WERI-Rb-1 (cell line): ENCODE data around the gene RASL12.

Experiments used
- DNase-seq: peaks from one replicate; pipeline ENCODE4 v3.0.0-alpha.2; 2020
- H3K27ac ChIP-seq: fragments of 250-450 bp; sonication (Bioruptor Pico); 2 replicates; pipeline ENCODE4 v1.5.1; 2020; ENCODE audit warnings: mild to moderate bottlenecking, moderate library complexity
- H3K27me3 ChIP-seq: fragments of 250-450 bp; sonication (Bioruptor Pico); 2 replicates; pipeline ENCODE4 v1.5.1; 2021; ENCODE audit warnings: mild to moderate bottlenecking, low read depth, moderate library complexity; ENCODE audit not compliant: insufficient read depth, severe bottlenecking
- H3K36me3 ChIP-seq: fragments of 250-450 bp; sonication (Bioruptor Pico); 2 replicates; pipeline ENCODE4 v1.5.1; 2020; ENCODE audit warnings: mild to moderate bottlenecking, moderate library complexity
- H3K4me3 ChIP-seq: 2 replicates; pipeline ENCODE4 v1.5.1; 2011; ENCODE audit warnings: low read depth, mild to moderate bottlenecking, control low read depth, low read length
- H3K9me3 ChIP-seq: fragments of 250-450 bp; sonication (Bioruptor Pico); 2 replicates; pipeline ENCODE4 v1.5.1; 2021; ENCODE audit warnings: mild to moderate bottlenecking, moderate library complexity; ENCODE audit not compliant: severe bottlenecking
- CTCF ChIP-seq: IDR thresholded peaks from 2 replicates; pipeline ENCODE4 v1.5.1; 2011; ENCODE audit warnings: low read depth, mild to moderate bottlenecking, control low read depth, inconsistent platforms, low read length

RASL12 gene

DNA sequence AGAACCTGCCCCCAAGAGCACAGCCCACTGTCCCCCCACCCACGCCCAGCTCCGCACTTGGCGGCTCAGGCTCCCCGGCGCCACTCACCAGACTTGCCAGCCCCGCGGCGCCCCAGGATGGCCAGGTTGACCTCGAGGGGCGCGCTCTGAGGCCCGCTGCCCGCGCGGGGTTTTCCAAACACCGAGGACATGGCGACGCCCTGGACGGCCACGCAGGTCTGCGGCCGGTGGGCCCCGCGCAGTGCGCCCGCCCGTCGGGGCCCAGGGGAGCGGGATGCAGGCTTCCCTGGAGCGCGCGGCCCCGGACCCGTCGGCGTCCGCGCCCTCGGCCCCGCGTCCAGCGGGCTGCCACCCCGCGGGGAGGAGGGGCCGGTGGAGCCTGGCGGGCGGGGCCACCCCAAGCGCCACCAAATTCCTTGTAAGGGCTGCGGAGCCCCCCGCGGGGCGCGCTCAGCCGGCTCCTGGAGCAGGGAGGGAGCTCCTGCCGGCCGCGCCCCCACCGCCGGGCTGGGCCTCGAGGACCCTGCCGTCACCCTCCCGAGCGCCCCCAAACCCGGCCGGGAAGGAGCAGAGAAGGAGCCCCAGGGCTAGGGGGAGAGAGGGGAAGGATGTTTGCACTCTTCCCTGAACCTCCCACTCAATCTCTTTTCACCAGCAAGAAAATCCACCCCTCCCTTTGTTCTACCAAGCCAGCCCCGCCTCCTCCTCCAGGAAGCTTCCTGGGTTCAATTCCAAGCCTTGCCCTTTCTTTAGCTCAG, at the start of gene RASL12:
TSS of gene RASL12 (minus strand) at position 347 of the 758 bp plus-strand sequence. CDS start at position 191, 156 bp downstream.
- DNase-seq, result no peak
- no peak for TF ChIP-seq CTCF
- Histone ChIP-seq H3K4me3 (no peak within 1 kb of the TSS), H3K27me3 (no peaks in the 10 kb centered on the region), H3K36me3 (no peaks in the 10 kb centered on the region), H3K27ac (no peak within 1 kb of the TSS), H3K9me3 (no peaks in the 10 kb centered on the region)

GRCh38 chr15:65115542-65115941, 47.8 kb upstream of the RASL12 start:
- Histone ChIP-seq H3K4me3 (no peak overlapping the region), H3K36me3 (peaks cover 44% of the 10 kb centered on the region), H3K27me3 (no peaks in the 10 kb centered on the region), H3K9me3 (no peaks in the 10 kb centered on the region), H3K27ac (peak overlapping the region; percentile 7)
- no peak for DNase-seq
- TF ChIP-seq CTCF, result no peak

DNA sequence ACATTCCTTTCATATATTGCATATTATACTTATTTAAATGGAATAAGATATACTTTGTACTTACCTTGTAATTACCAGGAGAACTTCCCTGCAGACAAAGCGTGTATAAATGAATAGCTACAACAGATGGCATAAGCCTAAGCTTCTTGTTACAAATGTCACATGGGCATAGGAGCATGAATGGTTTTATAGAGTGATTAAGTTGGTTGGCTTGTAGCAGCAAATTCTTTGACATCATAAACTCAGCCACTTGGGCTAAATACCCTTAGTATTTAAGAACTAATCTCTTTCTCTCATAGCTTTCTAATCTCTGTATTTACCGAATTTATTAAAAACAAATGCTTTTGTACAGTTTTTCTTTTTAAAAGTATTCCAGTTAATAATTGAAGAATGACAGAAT, 47.3 kb upstream of the RASL12 start, which contains the start of gene UBAP1L:
TSS of gene UBAP1L (minus strand) at position 115 of the 400 bp plus-strand sequence. CDS start 8,985 bp downstream, outside the sequence.
- no peak for DNase-seq
- H3K27ac ChIP-seq, result peak within 1 kb of the TSS; percentile 56

DNA sequence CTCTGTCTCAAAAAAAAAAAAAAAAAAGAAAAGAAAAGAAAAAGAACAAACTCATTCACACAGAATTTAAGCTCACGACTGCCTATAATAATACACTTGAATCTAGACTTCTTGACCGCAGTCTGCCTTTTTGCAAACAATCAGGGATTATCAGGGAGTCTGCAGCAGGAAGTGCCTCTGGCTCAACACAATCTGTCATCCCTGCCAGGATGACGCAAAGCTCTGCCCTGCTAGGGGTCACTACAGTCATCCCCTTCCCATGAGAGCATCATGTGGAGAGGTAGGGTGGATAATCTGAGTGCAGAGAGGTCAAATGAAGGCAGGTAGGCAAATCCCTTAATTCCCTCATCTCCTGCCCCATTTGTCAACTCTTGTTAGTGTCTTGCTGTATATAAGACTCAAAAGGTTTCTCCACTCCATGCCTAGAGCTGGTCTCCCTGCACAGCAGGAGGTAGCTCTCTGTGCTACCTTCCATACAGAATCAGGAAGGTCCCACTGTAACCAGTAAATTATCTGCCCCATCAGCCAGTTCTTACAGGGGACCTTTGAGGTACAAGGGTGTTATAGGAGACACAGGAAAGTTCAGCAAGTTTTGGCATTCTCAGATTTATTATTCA, 43.0 kb upstream of the RASL12 start:
- DNase-seq, result peak; percentile 94
- peak overlapping the region; percentile 45 for H3K27ac ChIP-seq
- H3K4me3 ChIP-seq, result no peak overlapping the region
- H3K9me3 ChIP-seq, result no peaks in the 10 kb centered on the region
- TF ChIP-seq CTCF, result peak; percentile 14; the same call in 1 of the 2 replicates
- H3K27me3 ChIP-seq, result no peaks in the 10 kb centered on the region
- peaks cover 7% of the 10 kb centered on the region for H3K36me3 ChIP-seq

More for the DNA sequence above, 47.3 kb upstream of the RASL12 start, which contains the start of gene UBAP1L:
- H3K4me3 ChIP-seq, result no peak within 1 kb of the TSS
- peaks cover 42% of the 10 kb centered on the region for H3K36me3 ChIP-seq
- H3K9me3 ChIP-seq, result no peaks in the 10 kb centered on the region
- no peaks in the 10 kb centered on the region for H3K27me3 ChIP-seq
- no peak for TF ChIP-seq CTCF

DNA sequence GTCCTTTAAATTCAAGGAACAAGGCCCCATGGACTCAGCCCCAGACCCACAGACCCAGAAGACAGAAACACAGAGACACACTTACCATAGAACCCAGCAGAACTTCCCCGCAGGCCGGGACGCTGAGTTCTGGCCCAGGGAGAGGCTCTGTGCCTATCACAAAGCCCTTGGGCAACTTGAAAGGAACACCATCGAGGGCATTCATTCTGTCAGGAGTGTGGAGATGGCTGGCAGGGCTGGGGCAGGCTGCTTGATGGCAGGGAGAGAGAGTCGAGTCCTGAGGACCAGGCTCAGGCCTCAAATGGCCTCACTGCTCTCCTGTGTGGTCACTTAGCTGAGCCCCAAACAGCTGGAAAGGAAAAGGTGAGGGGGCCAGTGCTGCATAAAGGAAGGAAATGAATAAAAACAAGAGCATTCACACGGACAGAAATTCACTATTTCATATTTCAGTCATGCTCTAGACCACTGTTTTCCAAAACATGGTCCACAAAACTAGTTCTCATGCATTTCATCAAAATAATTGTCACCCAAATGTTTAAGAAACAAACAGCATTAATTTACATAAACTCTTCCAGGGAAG, 38.3 kb upstream of the RASL12 start:
- no peak for DNase-seq
- Histone ChIP-seq H3K4me3 (no peak overlapping the region), H3K27ac (no peak overlapping the region), H3K27me3 (no peaks in the 10 kb centered on the region), H3K9me3 (no peaks in the 10 kb centered on the region), H3K36me3 (no peaks in the 10 kb centered on the region)
- no peak for TF ChIP-seq CTCF
